PC-3 (cell line): Measurements from ENCODE around the gene SRP14.

Experiments
- EZH2 ChIP-seq: fragments of 300-600 bp; sonication (generic); IDR thresholded peaks from one replicate; pipeline ENCODE4 v1.6.1; 2017; ENCODE audit warnings: antibody characterized with exemption, mild to moderate bottlenecking, low read length; ENCODE audit not compliant: unreplicated experiment
- EZH2phosphoT487 ChIP-seq: fragments of 300-600 bp; sonication (generic); IDR thresholded peaks from 2 replicates; pipeline ENCODE4 v1.6.1; 2018; ENCODE audit warnings: mild to moderate bottlenecking, antibody characterized with exemption, low read length, borderline replicate concordance
- TF ChIP-seq, protein P1 (sequence below): fragments of 300-600 bp; sonication (generic); conservative IDR thresholded peaks from 2 replicates; pipeline ENCODE4 v1.5.1; 2017; ENCODE audit warnings: antibody characterized with exemption, low read depth, mild to moderate bottlenecking, low read length

DNA sequence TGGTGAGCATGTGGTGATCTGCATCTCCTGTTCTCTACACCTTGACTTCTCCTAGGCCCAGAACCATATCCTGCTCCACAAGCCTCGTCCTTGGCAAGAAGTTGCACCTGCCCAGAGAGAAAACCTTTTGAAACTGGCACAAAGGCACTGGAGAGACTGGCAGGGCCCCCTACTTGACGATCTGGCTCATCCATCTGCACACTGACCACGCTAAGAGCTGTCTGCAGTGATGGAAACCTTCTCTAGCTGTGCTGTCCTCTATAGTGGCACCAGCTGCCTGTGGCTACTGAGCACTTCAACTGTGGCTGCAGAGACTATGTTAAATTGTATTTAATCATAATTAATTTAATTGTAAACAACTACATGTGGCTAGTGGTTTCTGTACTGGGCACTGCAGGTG is 26.2 kb upstream of the SRP14 start:
- TF ChIP-seq, protein P1, sequence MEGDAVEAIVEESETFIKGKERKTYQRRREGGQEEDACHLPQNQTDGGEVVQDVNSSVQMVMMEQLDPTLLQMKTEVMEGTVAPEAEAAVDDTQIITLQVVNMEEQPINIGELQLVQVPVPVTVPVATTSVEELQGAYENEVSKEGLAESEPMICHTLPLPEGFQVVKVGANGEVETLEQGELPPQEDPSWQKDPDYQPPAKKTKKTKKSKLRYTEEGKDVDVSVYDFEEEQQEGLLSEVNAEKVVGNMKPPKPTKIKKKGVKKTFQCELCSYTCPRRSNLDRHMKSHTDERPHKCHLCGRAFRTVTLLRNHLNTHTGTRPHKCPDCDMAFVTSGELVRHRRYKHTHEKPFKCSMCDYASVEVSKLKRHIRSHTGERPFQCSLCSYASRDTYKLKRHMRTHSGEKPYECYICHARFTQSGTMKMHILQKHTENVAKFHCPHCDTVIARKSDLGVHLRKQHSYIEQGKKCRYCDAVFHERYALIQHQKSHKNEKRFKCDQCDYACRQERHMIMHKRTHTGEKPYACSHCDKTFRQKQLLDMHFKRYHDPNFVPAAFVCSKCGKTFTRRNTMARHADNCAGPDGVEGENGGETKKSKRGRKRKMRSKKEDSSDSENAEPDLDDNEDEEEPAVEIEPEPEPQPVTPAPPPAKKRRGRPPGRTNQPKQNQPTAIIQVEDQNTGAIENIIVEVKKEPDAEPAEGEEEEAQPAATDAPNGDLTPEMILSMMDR, result no peak
- no peak for TF ChIP-seq EZH2
- TF ChIP-seq EZH2phosphoT487, result no peak
